Myocyte (in vitro differentiated cells): ENCODE results near the gene CERT1. TPM values are rescaled to one million over a fixed set of nuclear protein-coding genes. Genes with fewer than 3 reads are reported as not detected.
A peak's percentile ranks its signal among the peaks of the same experiment; 100 is the strongest.
"Not testable (repeated sequence)": the region's sequence is repeated elsewhere in the genome, so short reads cannot be mapped to it uniquely, and the experiment has no call there.

Source experiments
- DNase-seq: peaks from one replicate; pipeline ENCODE4 v3.0.0-alpha.2; 2012; ENCODE audit warnings: low read depth
- total RNA-seq: library from RNA; depleted of rRNA; stranded (reverse); fragments of >200 nt; gene quantifications from 2 replicates; pipeline ENCODE4 v1.2.3, GENCODE V29; 2014

CERT1 gene
- total RNA-seq, 1 donor from 2014 or later = 30.1 TPM

DNA sequence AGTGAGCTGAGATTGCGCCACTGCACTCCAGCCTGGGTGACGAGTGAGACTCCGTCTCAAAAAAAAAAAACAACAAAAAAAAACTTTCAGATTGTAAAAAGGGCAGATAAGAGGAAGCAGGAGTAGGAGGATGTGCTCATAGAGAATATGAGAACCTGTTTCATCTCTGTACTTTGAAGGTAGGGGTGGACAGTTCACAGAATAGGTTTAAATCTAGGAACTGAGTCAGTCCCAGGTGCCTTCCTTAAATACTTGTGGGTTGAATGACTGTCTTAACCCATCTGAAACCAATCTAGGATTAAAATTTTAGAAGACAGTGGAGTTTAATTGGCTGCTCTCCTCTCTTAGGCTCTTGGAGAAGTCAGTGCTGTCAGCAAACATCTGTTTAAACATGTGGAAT lies 12.6 kb upstream of the CERT1 start:
- DNase-seq = peak; percentile 22

- DNase-seq = no peak
These were observed 11.8 kb upstream of the CERT1 start for GRCh38 chr5:75523275-75523674.

DNA sequence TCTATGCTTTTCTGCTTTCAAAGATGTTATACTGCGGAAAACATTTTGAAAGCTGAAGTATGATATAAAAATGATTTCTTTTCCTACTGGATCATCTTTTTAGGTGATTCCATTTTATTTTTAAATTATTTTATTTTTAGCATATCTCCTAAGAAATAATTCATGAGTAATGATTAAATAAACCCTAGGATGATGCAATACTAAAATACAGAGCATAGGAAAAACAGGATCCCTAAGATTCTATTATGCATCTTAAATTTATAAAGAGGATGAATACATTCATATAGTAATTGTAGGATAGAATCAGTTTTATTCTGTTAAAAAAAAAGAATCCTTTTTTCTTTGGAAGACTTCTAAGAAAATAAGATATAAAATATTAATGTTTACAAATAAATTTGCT lies 11.1 kb upstream of the CERT1 start:
- DNase-seq = no peak

- no peak for DNase-seq
These were observed 10.6 kb upstream of the CERT1 start for GRCh38 chr5:75522025-75522424.

DNA sequence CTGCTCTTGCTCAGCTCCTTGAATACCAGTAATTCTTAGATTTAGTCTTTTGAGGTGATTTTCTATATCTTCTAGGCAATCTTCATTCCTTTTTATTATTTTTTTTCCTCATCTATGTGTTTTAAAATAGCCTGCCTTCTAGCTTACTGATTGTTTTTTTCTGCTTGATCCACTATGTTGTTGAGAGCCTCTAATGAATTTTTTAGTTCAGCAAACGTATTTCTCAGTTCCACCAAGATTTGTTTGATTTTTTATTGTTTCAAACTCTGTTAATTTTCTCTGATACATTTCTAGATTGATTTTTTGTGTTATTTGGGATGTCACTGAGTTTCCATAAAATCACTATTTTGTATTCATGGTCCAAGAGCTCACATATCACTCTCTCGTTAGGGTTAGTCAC lies 9.8 kb upstream of the CERT1 start:
- DNase-seq = no peak

- DNase-seq = no peak
These were observed 8.3 kb upstream of the CERT1 start for GRCh38 chr5:75519761-75520160.

DNA sequence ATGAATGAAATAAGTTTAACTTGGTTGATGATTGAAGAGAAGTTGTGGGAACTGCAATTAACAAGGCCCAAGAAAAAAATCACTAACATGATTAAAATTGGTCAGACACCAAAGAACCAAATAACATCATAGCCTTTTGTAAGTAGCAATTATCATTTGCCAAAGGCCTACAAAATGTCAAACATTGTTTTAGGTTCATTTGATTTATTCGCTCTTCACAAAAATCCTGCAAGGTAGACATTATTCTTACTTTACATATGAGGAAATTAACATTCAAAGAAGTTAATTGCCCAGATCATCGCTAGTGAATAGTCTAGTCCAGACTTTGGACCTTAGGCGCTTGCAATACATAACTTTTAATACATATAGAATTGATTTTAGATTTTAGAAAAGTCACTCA lies 2.9 kb upstream of the CERT1 start:
- no peak for DNase-seq

- DNase-seq = no peak
These were observed 2.4 kb upstream of the CERT1 start for GRCh38 chr5:75513841-75514240.

DNA sequence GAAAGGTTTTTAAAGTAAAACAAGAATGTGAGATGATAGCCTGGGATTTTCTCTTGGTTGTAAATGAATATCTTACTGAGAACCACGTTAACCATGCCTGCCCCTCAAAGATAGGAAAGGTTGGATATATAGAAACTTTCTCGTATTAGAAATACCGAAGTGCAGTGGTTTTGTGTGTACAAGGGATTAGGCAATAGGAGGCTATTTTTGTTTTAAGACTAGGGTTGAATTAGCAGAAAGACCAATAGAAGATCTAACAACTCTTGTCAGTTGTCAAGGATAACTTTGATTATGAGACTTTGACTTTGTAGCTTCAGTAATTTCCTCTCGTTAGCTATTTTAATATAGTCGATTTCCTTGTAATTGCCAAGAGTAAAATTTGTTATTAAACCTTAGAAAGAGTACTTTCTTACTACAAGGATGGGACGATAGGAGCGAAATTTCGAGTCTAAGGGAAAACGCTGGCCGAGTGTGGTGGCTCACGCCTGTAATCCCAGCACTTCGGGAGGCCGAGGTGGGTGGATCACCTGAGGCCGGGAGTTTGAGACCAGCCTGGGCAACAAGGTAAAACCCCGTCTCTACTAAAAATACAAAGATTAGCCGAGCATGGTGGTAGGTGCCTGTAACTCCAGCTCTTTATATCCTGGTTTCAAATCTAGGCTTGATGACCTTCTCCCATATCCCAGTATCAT lies 1.1 kb upstream of the CERT1 start:
- DNase-seq = peak; percentile 21

DNA sequence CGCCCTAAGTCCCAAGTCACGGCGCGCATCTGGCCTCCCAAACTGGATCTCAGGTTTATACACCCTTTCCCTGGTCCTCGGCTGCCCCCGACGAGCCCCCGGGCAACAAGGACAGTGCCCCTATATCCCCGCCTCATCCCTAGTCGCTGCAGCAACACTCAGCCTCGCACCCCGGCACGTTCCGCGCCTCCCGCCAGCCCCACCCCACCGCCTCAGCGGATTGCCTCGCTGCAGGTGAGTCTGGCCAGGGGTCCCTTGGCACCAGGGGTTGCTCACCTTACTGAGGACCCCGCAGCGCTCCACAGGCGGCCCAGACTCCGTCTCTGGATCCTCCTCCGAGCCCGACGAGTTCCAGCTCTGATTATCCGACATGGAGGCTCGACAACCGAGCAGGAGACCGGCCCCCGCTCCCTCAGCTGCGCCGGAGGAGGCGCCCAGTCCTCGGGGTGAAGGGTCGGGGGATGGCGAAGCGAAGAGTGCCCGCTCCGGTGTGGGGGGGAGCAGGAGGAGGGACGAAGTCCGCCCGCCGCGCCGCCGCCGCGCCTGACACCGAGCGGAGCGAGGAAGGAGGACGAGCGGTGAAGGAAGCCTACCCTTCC lies 494 bp downstream of the CERT1 start:
- DNase-seq = peak; percentile 53

- peak; percentile 68 for DNase-seq
These were observed 1.0 kb downstream of the CERT1 start for GRCh38 chr5:75510417-75510835.

- DNase-seq = peak; percentile 56
These were observed 1.5 kb downstream of the CERT1 start for GRCh38 chr5:75509956-75510355.

GRCh38 chr5:75509546-75509945 lies 1.9 kb downstream of the CERT1 start:
- no peak for DNase-seq

- DNase-seq = no peak
These were observed 3.6 kb downstream of the CERT1 start for GRCh38 chr5:75507841-75508240.

DNA sequence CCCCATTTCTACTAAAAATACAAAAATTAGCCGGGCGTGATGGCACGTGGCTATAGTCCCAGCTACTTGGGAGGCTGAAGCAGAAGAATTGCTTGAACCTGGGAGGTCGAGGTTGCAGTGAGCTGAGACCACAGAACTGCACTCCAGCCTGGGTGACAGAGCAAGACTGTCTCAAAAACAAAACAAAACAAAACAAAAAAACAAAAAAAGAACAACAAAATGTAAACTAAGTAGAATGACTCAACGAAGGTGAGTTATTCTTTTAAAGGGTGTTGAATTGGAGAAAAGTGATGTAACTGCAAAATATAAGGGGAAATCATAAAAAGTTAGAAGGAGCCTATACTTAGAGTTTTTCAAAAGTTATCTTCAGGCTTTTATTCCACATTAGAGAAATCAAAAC lies 6.3 kb downstream of the CERT1 start:
- DNase-seq = not testable (repeated sequence)

DNA sequence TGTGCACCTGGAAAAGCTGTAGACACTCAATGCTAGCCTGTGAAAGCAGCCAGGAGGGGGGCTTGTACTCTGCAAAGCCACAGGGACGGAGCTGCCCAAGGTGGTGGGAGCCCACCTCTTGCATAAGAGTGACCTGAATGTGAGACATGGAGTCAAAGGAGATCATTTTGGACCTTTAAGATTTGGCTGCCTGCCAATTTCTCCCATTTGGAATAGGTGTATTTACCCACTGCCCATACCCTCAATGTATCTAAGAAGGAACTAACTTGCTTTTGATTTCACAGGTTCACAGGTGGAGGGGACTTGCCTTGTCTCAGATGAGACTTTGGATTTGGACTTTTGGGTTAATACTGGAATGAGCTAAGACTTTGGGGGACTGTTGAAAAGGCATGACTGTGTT lies 12.6 kb downstream of the CERT1 start:
- not testable (repeated sequence) for DNase-seq

DNA sequence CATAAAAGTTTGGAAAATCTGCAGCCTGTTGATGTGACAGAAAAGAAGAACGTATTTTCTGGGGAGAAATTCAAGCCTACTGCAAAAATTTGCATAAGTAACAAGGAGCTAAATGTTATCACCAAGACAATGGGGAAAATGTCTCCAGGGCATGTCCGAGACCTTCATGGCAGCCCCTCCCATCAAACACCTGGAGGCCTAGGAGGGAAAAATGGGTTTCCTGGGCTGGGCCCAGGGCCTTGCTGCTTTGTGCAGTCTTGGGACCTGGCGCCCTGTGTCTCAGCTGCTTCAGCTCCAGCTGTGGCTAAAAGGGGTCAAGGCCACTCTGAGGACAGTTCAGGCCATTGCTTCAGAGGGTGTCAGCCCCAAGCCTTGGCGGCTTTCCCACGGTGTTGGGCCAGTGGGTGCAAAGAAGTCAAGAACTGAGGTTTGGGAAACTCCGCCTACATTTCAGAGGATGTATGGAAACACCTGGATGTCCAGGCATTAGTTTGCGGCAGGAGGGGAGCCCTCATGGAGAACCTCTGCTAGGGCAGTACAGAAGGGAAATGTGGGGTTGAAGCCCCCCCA lies 13.1 kb downstream of the CERT1 start:
- DNase-seq = no peak

GRCh38 chr5:75496026-75496425 lies 15.4 kb downstream of the CERT1 start:
- DNase-seq = no peak

DNA sequence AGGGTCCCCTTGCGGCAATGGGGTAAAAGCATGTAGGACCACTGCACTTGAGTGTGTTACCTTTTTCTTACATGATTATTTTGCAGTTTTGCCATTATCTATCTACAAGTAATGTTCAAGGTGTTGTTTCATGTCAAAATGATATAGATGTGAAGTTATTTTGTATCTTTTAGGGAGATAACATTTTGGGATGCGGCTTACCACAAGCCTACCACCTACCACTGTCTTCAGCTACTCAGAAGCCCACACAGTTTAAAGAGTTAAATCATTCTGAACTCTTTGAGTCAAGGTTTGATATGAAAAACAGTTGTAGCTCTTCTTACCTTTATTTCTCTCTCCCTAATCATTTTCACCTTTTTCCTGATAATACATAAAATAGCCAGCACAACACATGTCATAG lies 19.8 kb downstream of the CERT1 start:
- no peak for DNase-seq

DNA sequence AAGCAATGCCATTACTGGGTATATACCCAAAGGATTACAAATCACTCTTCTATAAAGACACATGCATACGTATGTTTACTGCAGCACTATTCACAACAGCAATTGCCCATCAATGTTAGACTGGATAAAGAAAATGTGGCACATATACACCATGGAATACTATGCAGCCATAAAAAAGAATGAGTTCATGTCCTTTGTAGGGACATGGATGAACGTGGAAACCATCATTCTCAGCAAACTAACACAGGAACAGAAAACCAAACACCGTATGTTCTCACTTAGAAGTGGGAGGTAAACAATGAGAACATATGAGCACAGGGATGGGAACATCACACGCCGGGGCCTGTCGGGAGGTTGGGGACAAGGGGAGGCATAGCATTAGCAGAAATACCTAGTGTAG lies 21.6 kb downstream of the CERT1 start:
- DNase-seq = not testable (repeated sequence)

GRCh38 chr5:75484605-75485004 lies 26.8 kb downstream of the CERT1 start:
- no peak for DNase-seq

DNA sequence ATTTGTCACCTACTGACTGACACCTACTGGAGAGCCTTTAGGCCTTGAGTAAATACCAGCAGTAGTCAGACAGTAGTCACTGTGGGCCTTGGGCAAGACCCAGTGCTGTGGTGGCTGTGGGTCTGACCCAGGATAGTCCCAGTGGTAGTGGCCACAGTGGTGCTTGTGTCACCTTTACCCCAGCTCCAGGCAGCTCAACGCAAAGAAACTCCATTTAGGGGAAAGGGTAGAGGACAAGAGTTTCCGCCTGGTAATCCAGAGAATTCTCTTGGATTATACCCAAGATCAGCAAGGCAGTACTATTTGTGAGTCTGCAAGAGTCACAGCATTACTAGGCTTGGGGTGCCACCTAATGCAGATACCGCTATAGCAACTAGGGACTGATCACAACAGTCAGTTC lies 28.9 kb downstream of the CERT1 start:
- no peak for DNase-seq

DNA sequence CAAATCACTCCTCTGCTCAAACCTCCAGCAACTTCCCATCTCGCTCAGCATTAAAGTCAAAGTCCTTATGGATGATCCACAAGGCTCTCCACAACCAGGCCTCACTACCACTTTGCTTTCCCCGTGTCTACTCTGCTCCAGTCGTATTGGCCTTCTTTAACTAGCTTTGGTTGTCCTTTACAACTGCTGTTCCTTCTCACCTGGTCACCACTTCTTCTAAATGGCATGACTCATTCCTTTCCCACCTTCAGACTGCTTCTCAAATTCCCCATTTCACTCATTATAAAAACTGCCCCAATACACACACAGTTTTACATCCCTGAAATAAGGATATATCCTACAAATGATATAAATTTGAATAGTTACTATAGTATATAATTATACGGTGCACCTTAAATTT lies 30.4 kb downstream of the CERT1 start:
- no peak for DNase-seq
